Adipocyte (in vitro differentiated cells): ENCODE measurements around the gene TRIM38.

Experiments
- DNase-seq: peaks from one replicate; pipeline ENCODE4 v3.0.0-alpha.2; 2015; ENCODE audit warnings: low read depth
- H3K27me3 ChIP-seq: replicated peaks from 2 replicates; pipeline ENCODE4 v1.7.0; 2013; ENCODE audit warnings: mild to moderate bottlenecking, low read length, moderate library complexity; ENCODE audit not compliant: control insufficient read depth, insufficient read depth
- H3K36me3 ChIP-seq: 2 replicates; pipeline ENCODE4 v1.7.0; 2013; ENCODE audit warnings: low read length, mild to moderate bottlenecking, moderate library complexity; ENCODE audit not compliant: control insufficient read depth, insufficient read depth, severe bottlenecking
- H3K4me1 ChIP-seq: 2 replicates; pipeline ENCODE4 v1.7.0; 2013; ENCODE audit warnings: mild to moderate bottlenecking, low read length, moderate library complexity; ENCODE audit not compliant: control insufficient read depth, insufficient read depth
- H3K4me3 ChIP-seq: 2 replicates; pipeline ENCODE4 v1.7.0; 2013; ENCODE audit warnings: mild to moderate bottlenecking, low read length, moderate library complexity
- H3K9ac ChIP-seq: 2 replicates; pipeline ENCODE4 v1.7.0; 2013; ENCODE audit warnings: mild to moderate bottlenecking, low read length, moderate library complexity
- H3K9me3 ChIP-seq: 2 replicates; pipeline ENCODE4 v1.7.0; 2013; ENCODE audit warnings: mild to moderate bottlenecking, low read length, moderate library complexity; ENCODE audit not compliant: control insufficient read depth

TRIM38 gene

DNA sequence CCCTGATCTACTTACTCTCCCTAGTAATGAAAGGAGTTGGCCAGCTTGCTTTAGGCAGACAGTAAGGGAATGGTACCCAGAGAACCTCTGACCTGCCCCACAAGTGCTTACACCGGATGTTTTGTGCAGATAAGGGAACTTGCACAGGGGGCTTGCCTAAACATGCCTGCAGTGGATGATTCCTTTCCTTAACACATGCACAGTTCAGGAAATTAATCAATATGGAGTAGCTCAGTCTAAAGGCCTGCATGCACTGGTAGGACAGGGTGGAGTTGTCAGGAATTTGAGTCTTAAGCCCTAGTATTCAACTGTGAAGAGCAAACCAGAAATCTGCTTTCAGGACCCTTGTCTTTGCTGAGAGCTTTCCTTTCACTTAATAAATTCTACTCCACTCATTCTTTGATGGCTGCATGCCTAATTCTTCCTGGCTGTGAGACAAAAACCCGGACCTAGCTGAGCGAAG is 3.9 kb upstream of the TRIM38 start:
- H3K27me3 ChIP-seq, result no peaks in the 10 kb centered on the region
- H3K4me3 ChIP-seq, result peak overlapping the region; percentile 44
- no peaks in the 10 kb centered on the region for H3K36me3 ChIP-seq
- no peaks in the 10 kb centered on the region for H3K9me3 ChIP-seq
- DNase-seq, result no peak
- H3K4me1 ChIP-seq, result peaks cover 40% of the 10 kb centered on the region
- peak overlapping the region; percentile 39 for H3K9ac ChIP-seq

DNA sequence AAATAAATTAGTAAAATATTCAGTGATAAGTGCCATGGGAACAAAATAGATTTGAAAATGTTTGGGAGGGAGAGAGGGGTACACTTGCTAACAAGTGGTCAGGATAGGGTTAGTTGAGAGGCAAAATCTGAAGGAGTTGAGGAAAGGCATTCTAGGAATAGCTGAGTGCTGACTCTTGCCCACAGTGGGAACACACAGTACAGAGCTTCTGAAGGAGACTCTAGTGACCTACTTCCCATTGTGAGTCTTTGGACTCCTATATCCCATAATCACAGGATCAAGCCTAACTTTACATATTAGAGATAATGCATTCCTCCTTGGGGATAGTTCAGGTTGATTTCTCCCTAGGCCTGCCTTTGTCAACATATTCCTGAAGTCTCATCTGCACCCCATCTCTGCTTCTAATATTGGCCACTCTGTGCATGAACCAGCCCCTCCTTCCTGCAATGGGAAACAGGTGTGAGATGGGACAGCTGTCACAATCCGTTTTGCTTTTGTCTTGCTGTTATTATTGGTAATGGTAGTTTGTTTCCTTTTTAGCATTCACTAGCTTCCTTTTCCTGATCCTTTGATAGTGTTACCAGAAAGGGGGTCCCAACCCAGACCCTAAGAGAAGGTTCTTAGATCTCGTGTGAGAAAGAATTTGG is 2.6 kb upstream of the TRIM38 start:
- H3K4me3 ChIP-seq, result no peak overlapping the region

DNA sequence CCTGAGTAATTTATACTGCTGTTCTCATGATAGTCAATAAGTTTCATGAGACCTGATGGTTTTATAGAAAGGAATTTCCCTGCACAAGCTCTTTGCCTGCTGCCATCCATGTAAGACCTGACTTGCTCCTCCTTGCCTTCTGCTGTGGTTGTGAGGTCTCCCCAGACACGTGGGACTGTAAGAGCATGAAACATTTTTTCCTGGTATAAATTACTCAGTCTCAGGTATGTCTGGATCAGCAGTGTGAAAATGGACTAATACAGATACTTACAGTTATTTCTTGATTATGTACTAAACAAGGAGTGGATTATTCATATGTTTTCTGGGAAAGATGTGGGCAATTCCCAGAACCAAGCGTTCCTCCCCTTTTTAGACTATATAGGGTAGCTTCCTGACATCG is 1.9 kb upstream of the TRIM38 start:
- Histone ChIP-seq H3K9me3 (no peaks in the 10 kb centered on the region), H3K27me3 (no peaks in the 10 kb centered on the region), H3K4me3 (no peak overlapping the region), H3K9ac (no peak overlapping the region), H3K36me3 (peaks cover 6% of the 10 kb centered on the region), H3K4me1 (peaks cover 50% of the 10 kb centered on the region)
- DNase-seq, result no peak

More for the DNA sequence above, 2.6 kb upstream of the TRIM38 start:
- Histone ChIP-seq H3K27me3 (no peaks in the 10 kb centered on the region), H3K9me3 (no peaks in the 10 kb centered on the region), H3K4me1 (peaks cover 45% of the 10 kb centered on the region), H3K36me3 (peaks cover 5% of the 10 kb centered on the region), H3K9ac (peak overlapping the region; percentile 39)
- peak; percentile 72 for DNase-seq

DNA sequence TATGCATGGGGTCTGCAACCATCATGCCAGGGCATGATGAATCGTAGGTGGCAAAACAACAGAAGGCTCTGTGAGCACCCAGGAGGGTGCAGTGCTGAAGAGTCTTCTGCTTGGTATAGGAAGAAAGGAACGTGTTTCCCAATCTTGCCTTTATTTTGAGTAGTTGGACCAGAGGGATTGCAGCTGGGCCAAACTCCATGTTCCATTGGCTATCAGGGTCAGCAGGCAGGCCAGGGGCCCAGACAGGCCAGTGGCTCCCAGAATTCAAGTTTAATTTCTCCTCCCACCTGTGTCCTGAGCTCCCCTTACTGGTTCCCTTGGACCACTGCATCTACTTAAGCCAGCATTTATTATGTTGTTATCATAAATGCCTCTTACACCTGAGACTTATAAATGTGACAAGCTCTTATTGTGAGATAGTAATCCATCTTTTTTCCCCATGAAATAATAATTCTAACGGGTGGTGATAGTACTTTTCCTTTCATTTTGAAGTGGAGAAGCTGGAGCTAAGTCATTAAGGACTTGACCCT is 918 bp upstream of the TRIM38 start:
- Histone ChIP-seq H3K9me3 (no peaks in the 10 kb centered on the region), H3K4me3 (peak overlapping the region; percentile 98), H3K9ac (peak overlapping the region; percentile 98), H3K36me3 (peaks cover 13% of the 10 kb centered on the region), H3K27me3 (no peaks in the 10 kb centered on the region), H3K4me1 (peaks cover 58% of the 10 kb centered on the region)
- no peak for DNase-seq

DNA sequence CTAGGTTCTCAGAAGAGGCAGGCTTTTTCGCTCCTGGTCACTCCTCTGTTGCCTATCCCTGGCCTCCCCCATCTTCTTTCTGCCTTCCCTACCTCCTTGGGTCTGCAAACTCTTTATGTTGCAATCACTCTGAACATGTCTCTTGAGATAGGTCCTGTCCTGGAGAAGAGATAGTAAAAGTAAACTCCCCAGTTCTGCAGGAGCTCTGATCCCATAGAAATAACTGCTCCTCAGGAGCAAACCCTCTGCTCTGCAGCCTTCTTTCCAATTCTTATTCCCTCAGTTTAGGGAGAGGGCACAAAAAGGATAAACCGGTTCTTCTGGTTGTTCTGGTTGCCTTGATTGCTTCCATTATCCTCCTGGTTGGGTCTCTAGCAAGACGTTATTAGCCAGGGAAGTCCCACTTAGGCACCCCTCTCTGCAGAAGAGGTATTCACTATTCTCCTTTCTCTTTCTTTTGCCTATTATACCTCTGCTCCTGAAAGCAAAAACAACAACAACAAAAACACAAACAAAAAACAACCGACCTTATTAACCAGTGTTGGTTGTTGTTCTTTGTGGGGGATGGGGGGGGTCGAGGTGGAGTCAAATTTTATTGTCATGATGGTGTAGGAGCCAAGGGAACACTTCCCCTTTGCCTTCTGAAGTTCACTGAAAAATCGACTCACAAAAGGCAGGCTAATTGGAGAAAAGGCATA is 973 bp downstream of the TRIM38 start:
- peak; percentile 52 for DNase-seq
- peak overlapping the region; percentile 98 for H3K9ac ChIP-seq

DNA sequence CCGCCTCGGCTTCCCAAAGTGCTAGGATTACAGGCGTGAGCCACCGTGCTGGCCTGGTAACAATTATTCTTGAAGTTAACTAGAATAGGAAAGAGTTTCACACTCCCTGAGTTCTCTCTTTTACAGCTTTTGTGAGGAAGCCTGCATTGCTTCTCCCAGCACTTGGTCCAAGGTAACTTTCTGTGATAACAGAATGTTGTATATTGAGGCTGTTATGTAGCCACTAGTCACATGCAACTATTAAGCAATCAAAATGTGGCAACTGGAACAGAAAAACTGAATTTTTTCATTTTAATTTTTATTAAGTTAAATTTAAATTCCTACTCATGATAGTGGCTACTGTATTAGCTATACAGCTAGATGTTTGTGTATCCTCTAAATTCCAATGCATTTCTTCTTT is 2.5 kb downstream of the TRIM38 start:
- H3K36me3 ChIP-seq, result peaks cover 37% of the 10 kb centered on the region
- no peak for DNase-seq
- peaks cover 72% of the 10 kb centered on the region for H3K4me1 ChIP-seq
- H3K9me3 ChIP-seq, result no peaks in the 10 kb centered on the region
- H3K9ac ChIP-seq, result peak overlapping the region; percentile 98
- no peaks in the 10 kb centered on the region for H3K27me3 ChIP-seq
- H3K4me3 ChIP-seq, result peak overlapping the region; percentile 98

More for the DNA sequence above, 973 bp downstream of the TRIM38 start:
- Histone ChIP-seq H3K27me3 (no peaks in the 10 kb centered on the region), H3K9me3 (no peaks in the 10 kb centered on the region), H3K4me3 (peak overlapping the region; percentile 98), H3K4me1 (peaks cover 74% of the 10 kb centered on the region), H3K36me3 (peaks cover 28% of the 10 kb centered on the region)

DNA sequence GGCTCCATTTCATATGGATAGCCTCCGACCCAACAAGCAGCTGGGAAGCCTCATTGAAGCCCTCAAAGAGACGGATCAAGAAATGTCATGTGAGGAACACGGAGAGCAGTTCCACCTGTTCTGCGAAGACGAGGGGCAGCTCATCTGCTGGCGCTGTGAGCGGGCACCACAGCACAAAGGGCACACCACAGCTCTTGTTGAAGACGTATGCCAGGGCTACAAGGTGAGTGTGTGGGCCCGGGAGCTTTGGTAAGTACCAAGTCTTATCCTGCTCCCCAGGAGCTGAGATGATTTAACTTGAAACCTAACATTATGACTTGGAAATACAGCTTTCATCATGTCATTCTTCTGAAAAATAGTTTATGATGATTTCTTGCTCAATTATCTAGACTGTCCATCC is 4.1 kb downstream of the TRIM38 start:
- H3K27me3 ChIP-seq, result no peaks in the 10 kb centered on the region
- no peak overlapping the region for H3K9ac ChIP-seq
- H3K36me3 ChIP-seq, result peaks cover 50% of the 10 kb centered on the region
- H3K9me3 ChIP-seq, result no peaks in the 10 kb centered on the region
- H3K4me3 ChIP-seq, result peak overlapping the region; percentile 73
- DNase-seq, result no peak
- H3K4me1 ChIP-seq, result peaks cover 70% of the 10 kb centered on the region

DNA sequence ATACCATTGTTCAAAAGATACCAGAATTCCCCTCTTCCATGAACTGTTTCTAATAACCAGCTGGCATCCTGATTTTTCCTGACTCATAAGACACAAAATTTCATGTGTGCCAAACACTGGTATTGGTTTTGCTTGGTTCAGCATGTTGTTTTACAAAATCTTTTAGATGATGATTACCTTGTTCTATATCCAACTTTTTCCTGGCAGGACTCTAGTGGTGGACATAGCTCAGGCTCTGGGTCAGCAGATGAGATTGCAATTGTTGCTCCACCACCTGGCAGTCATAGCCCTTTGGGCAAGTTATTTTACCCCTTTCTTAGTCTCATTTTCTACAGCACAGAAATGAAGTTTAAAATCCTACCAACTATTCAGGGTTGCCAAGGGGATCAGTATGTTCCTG is 6.2 kb downstream of the TRIM38 start:
- Histone ChIP-seq H3K36me3 (peaks cover 70% of the 10 kb centered on the region), H3K4me3 (peak overlapping the region; percentile 73), H3K4me1 (peaks cover 78% of the 10 kb centered on the region), H3K9me3 (no peaks in the 10 kb centered on the region), H3K27me3 (no peaks in the 10 kb centered on the region), H3K9ac (peak overlapping the region; percentile 75)
- peak; percentile 50 for DNase-seq

DNA sequence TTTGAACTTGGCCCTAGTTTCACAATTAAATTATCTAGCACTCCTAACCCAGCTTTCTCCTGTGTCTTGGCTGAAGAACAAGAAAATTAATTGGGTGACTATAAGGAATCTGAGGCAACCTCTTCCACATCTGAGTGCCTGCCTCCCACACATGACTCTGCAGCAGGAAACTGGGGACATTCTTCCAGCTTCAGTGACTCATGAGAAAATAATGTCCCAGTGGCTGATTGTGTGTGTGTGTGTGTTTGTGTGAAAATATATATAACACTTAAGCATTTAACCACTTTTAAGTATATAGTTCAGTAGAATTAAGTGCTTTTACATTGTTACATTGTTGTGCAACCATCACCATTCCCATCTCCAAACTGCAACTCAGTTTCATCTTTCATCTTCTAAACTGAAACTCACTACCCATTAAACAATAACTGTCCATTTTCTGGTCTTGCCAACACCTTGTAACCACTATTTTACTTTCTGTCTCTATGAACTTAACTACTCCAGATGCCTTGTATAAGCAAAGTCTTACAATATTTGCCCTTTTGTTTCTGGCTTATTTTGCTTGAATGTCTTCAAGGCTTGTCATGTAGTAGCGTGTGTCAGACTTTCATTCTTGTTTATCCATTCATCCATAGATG is 8.7 kb downstream of the TRIM38 start:
- Histone ChIP-seq H3K36me3 (peaks cover 87% of the 10 kb centered on the region), H3K4me1 (peaks cover 64% of the 10 kb centered on the region), H3K9me3 (no peaks in the 10 kb centered on the region), H3K27me3 (no peaks in the 10 kb centered on the region), H3K4me3 (peak overlapping the region; percentile 53), H3K9ac (peak overlapping the region; percentile 74)
- DNase-seq, result peak; percentile 89

DNA sequence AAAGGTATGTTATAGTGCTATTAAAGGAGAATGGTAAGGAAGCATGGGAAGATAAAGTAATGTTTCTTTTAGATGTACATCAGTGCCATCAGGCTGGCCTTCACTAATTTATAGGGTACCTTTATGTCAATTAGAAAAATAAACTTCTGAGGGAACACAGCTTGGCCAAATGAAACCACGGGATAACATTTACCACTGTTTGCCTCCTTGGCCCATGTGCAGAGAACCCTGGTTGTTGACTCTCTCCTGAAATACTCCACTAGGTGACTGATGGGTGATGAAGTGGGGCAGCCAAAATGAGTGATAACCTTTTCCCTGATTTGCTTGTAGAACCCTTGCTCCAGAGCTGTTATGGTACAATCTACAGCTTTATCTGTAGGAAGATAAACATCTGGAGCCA is 9.5 kb downstream of the TRIM38 start:
- peak overlapping the region; percentile 70 for H3K9ac ChIP-seq

DNA sequence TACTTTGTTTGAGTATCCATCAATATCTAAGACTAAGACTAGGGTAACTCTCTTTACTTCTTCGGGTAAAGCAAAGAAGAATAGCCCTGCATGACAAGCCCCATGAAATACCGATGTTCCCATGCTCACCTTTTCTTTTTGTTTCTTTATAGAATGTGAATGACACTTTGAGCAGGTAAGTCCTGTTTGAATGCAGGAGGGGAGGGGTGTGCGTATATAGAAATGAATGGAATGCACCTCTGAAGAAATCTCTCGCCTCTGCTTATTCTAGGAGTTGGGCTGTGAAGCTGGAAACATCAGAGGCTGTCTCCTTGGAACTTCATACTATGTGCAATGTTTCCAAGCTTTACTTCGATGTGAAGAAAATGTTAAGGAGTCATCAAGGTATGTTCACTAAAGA is 10.3 kb downstream of the TRIM38 start:
- peaks cover 88% of the 10 kb centered on the region for H3K36me3 ChIP-seq
- no peaks in the 10 kb centered on the region for H3K27me3 ChIP-seq
- no peak for DNase-seq
- peaks cover 48% of the 10 kb centered on the region for H3K4me1 ChIP-seq
- no peak overlapping the region for H3K9ac ChIP-seq
- H3K9me3 ChIP-seq, result no peaks in the 10 kb centered on the region
- no peak overlapping the region for H3K4me3 ChIP-seq

More for the DNA sequence above, 9.5 kb downstream of the TRIM38 start:
- Histone ChIP-seq H3K36me3 (peaks cover 87% of the 10 kb centered on the region), H3K9me3 (no peaks in the 10 kb centered on the region), H3K27me3 (no peaks in the 10 kb centered on the region), H3K4me1 (peaks cover 56% of the 10 kb centered on the region), H3K4me3 (peak overlapping the region; percentile 37)
- DNase-seq, result no peak
